ENCODE results near the gene HCRTR2. TPM values are rescaled to one million over a fixed set of nuclear protein-coding genes. Genes with fewer than 3 reads are reported as not detected.

HCRTR2 gene
- total RNA-seq, 1 donor from 2014 or later, result not detected

DNA sequence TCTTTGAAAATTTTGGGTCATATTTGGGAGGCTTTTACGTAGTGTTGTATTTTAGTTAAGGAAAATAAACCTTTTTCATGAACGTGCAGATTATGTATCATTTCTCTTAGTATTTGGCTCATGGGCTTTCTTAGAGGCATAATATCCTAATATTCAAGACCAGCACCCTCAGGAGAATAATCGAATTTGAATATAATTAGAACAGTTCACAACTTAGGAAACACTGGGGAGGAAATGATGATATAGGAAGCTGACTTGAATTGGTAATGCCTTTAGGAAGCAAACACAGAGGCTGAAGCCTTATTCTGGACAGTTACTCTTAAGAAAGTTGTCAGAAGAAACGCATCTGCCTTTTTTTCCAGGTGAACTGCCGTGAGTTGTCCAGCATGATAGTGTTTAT lies 152.9 kb downstream of the HCRTR2 start, which contains the start of gene GFRAL:
GFRAL (plus strand) TSS at position 301 of the 400 bp plus-strand sequence; CDS start at position 387, 86 bp downstream.
- no peak for DNase-seq (ENCODE audit: low spot score)

Other genes starting within 250 kb of the HCRTR2 start
- not detected for gene GFRAL, start 153.0 kb downstream of the HCRTR2 start, total RNA-seq

Measured in ureter (tissue), 1 donor.